DMS153 treated with DMSO at 0.1 percent for 48 hours (cell line): ENCODE measurements around the gene SEMA4A.

Source experiments
- DNase-seq: peaks from one replicate; lab custom pipeline; 2025; ENCODE audit not compliant: unreplicated experiment; lab: John Stamatoyannopoulos, UW

Gene SEMA4A

DNA sequence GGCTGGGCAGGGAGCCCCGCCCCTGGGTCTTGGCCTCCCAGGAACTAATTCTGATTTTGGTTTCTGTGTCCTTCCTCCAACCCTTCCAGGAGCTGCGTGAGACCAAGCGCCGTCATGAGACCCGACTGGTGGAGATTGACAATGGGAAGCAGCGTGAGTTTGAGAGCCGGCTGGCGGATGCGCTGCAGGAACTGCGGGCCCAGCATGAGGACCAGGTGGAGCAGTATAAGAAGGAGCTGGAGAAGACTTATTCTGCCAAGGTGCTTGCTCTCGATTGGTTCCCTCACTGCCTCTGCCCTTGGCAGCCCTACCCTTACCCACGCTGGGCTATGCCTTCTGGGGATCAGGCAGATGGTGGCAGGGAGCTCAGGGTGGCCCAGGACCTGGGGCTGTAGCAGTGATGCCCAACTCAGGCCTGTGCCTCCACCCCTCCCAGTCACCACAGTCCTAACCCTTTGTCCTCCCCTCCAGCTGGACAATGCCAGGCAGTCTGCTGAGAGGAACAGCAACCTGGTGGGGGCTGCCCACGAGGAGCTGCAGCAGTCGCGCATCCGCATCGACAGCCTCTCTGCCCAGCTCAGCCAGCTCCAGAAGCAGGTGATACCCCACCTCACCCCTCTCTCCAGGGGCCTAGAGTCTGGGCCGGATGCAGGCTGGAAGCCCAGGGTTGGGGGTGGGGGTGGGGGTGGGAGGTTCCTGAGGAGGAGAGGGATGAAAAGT, 18.5 kb upstream of the SEMA4A start:
- no peak for DNase-seq

DNA sequence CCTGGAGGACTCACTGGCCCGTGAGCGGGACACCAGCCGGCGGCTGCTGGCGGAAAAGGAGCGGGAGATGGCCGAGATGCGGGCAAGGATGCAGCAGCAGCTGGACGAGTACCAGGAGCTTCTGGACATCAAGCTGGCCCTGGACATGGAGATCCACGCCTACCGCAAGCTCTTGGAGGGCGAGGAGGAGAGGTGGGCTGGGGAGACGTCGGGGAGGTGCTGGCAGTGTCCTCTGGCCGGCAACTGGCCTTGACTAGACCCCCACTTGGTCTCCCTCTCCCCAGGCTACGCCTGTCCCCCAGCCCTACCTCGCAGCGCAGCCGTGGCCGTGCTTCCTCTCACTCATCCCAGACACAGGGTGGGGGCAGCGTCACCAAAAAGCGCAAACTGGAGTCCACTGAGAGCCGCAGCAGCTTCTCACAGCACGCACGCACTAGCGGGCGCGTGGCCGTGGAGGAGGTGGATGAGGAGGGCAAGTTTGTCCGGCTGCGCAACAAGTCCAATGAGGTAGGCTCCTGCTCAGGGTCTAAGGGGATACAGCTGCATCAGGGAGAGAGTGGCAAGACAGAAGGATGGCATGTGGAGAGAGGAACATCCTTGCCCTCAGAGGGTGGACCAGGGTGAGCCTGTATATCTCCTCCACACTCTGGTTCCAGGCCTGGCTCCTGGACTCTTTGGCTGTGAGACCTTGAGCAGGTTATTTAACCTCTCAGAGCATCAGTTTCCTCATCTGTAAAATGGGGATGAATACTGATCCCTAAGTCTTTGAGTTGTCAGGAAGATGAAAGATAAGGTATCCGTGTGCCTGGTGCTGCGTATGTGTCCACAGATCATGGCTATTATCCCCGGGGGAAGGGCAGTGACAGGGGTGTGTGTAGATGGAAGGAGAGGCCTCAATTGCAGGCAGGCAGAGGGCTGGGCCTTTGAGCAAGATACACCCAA, 17.2 kb upstream of the SEMA4A start:
- no peak for DNase-seq

DNA sequence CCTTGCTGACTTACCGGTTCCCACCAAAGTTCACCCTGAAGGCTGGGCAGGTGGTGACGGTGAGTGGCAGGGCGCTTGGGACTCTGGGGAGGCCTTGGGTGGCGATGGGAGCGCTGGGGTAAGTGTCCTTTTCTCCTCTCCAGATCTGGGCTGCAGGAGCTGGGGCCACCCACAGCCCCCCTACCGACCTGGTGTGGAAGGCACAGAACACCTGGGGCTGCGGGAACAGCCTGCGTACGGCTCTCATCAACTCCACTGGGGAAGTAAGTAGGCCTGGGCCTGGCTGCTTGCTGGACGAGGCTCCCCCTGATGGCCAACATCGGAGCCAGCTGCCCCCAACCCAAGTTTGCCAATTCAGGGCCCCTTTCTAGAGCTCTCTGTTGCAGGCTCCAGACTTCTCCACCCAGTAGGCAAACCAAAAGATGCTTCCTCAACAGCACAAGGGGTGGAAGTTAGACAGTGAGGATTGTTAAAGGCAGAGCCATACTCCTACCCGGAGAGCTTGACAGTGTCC, 16.4 kb upstream of the SEMA4A start:
- DNase-seq = no peak

GRCh38 chr1:156138458-156138867, 14.9 kb upstream of the SEMA4A start:
- no peak for DNase-seq

DNA sequence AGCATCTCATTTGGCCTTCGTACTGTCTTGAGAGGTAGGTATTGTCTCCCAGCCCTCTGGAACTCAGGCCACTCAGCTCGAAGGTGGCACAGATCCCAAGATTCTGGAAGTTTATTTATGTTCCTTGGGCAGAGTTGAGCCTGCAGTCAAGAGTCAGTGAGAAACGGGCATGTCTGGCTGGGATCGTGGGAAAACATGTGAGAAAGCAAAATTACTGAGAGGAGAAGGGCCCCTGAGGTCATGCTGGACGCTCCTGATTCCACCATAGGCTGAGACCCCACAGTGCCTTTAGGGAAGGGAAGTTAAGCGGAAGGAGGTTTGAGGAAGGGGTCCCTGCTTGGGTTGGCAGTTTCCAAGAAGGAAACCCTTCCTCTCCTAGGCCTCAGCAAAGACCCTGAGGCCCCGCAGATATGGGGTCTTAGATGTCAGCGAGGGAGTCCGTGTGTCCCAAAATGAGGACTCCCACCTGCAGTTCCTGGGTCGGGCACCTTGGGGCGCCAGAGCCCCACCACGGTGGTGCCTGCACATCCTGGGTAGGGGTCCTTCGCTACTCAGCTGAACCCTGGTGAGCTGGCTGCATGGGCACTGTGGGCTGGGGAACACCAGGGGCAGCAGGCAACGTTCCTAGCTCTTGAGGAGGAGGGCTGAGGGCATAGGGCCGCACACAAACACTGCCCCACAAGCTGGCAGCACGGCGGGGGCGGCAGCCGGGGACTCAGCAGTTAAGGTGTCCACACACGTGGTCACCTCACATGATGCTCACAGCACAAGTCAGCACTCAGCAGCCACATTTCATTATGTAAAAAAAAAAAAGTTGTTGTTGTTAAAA, 12.3 kb upstream of the SEMA4A start:
- no peak for DNase-seq

- no peak for DNase-seq
Observed at GRCh38 chr1:156143765-156144489, 9.5 kb upstream of the SEMA4A start.

DNA sequence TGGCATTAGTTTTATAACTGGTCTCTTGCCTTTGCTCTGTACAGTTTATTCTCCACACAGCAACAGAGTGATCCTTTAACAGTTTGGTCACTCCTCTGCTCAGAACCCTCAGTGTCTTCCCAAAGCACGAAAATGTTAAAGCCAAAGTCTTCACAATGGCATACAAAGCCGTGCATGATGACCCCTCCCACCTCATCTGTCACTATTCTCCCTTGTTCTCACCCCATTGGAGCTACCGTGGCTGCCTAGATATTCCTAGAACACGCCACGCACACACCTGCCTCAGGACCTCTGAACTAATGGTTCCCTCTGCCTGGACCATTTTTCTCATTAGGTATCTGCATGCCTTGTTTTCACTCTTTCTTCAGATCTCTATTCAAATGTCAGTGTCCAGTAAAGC, 8.6 kb upstream of the SEMA4A start:
- no peak for DNase-seq

DNA sequence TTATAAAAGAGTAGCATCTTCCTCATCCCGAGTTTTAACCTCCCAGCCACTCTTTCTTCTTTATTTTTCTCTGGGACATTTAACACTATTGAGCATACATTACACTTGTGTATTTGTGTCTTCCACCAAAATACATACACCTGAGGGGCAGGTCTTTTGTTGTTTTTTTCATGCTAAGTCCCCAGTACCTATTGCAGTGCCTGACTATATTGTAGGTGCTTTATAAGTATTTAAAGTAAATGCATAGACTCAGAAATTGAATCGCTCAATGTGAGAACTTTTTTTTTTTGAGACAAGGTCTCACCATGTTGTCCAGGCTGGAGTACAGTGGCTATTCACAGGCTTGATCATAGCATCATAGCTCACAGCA, 7.8 kb upstream of the SEMA4A start:
- no peak for DNase-seq

DNA sequence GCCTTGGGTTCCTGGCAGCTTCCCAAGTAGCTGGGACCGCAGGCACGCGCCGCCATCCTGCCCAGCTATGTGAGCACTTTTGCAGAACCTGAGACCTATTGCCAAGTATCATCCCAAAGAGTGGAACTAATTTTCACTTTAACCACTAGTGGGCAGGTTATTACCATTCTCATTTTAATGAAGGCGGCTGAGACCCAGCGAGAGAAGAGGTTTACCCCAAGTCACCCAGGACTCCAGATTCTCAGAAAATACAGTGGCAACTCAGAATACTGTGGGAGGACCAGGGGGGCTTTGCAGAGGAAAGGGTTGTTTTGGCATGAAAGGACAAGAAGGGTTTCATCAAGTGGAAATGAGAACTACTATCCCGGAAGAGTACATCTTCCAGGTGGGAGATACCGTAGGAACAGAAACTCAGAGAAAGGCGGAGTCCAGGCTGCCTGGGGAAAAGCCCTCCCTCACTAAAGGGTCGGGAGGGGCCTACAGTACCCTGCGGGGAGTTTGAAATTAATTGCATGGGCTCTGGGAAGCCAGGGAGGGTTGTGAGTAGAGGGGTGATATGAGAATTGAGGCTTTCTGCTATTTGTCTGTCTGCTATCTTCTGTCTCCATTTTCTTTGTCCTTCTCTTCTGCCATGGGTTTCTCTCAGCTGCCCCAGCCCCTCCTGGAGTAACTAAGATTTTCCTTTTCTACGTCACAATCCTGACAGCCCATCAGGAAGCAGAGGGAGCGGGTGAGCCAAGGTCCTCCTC, 7.2 kb upstream of the SEMA4A start:
- DNase-seq = peak; percentile 97

DNA sequence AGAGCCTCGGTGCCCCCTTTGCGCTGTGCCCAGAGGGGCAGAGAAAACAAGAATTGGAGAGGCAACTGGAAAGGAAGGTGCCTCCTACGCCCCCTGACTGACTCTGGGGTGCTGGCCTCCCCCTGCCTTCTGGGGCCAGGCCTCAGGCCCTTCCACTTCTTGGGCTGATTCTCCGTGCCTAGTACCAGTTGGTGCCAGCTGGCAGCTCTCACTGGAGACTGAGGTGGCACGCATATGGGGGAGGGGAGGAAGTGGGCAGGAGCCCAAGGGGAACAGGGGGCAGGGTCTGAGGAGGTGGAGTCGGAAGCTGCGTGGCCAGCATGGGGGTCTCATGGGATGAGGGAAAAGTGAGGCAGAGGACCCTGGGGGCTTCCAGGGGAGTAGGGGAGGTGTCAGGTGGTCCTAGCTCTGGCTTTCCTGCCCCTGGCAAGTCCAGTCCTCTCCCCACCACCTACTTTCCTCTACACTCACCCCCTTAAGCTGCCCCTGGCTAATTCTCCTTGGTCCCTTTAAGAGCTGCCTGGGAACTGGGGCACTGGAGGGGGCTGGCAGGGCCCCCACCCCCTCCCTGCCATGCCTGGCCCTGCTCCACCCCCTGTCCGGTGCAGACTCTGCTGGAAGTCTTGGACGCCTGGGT, 6.5 kb upstream of the SEMA4A start:
- no peak for DNase-seq

GRCh38 chr1:156148216-156148615, 5.2 kb upstream of the SEMA4A start:
- no peak for DNase-seq

DNA sequence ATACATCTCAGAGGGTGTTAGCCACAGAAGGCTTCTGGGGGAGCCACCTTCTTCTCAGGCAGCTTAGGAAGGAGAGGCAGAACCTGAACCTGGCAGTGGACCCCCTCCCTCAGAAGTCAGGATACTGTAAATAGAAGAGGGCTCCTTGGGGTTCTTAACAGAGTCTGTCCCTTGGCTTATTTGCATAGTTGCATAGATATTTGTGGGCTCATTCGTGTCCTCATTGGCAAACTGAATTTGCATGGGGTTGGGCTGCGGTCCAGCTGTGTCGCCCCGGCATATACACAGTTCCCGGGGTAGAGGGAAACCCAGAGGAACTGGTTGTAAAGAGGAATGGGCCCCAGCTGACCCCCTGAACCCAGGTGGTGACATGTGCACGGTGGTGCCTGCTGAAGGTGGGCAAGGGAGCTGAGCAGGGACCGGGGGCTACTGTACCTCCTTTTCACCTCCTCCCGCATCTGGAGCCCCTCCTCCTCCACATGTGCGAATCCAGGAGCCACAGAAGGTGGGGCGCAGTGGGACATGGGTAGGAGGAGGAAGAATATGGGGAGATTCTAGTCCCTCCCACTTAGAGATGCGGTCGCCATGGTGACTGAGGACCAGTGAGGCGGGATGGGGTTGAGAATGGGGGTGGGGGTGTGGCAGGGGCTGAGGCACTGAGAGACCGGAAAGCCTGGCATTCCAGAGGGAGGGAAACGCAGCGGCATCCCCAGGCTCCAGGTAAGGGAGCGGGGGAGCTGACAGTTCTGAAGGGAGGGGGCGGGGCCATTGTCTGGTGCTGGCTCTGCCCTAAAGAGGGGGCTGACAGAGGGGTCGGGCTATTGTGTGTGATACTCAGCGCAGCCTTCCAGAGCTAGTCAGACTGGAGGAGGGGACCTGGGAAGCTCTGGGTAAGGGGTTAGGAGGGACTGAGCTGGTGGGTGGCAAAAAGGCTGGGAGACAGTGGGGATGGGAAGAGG, 3.7 kb upstream of the SEMA4A start:
- no peak for DNase-seq

DNA sequence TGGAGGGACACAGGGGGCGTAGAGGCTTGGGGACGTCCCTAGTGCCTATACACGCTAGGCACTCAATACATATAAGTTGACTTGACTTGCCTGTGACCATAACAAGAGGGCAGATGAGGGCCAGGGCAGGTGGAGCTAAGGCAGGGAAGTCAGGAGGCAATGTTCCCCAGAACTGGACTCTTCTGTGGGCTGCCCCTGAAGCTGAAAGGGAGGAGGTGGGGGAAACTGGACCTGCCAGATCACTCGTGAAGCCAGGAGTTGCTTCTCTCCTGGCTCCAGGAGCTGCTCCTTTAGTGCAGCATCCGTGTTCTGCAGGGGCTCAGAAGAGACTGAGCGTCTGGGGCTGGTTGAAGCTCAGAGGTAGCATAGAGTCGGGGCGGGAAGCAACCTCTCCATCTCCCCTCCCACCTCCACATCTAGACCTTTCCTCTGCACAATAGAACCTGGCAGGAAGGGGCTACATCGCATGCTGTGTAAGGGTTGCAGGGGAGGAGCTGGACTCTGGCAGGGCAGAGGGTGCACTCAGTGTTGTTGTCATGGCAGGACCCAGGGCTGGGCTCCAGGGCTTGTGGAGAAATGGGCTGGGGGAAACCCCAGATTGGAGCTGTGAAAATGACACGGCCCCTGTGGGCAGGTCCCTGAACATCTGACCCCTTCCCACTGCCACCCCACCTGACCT, 2.9 kb upstream of the SEMA4A start:
- no peak for DNase-seq

GRCh38 chr1:156151093-156151688, 2.2 kb upstream of the SEMA4A start:
- no peak for DNase-seq

DNA sequence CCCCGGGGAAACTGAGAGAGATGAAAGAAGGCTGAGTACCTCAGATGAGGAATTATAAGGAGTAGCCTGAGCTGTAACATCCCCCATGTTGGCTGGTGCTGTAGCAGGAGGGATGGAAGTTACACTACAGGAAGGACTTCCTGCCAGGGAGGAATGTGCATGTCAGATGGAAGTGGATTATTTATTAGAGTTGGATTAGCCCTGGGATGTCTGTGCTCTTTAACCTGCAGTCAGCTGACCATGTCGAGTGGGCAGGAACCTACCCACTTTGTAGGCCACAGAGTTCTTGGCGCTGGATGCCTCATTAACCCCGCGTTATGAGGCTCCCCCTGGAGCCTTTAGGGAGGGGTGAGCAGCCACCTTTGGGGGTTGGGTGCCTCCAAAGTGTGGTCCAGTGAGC, 757 bp upstream of the SEMA4A start:
- DNase-seq = no peak

- DNase-seq = no peak
Observed at GRCh38 chr1:156154317-156154749, 948 bp downstream of the SEMA4A start.
